Spleen (tissue), 11 donors: ENCODE data around the gene KDM8. TPM values are rescaled to one million over a fixed set of nuclear protein-coding genes. Genes with fewer than 3 reads are reported as not detected.

Experiments
- DNase-seq: peaks from one replicate; pipeline ENCODE4 v3.0.0-alpha.2; 2020
- H3K27ac ChIP-seq, 8 donors: fragments of 200-600 bp; sonication (generic) in 7 of 8; 1 replicate in 4 of 8; 2 replicates in 4 of 8; pipeline versions ENCODE4 v1.5.0 to v1.8.0; 2016 to 2021; ENCODE audit warnings: inconsistent platforms in 4 of 8, mild to moderate bottlenecking in 4 of 8, moderate library complexity in 1 of 8
- H3K27me3 ChIP-seq, 7 donors: fragments of 200-600 bp; sonication (generic) in 6 of 7; replicated peaks in 1 of 7; 1 replicate in 4 of 7; 2 replicates in 3 of 7; pipeline versions ENCODE4 v1.5.0 to v1.8.0; 2016 to 2021; ENCODE audit warnings: inconsistent platforms in 3 of 7, mild to moderate bottlenecking in 1 of 7
- H3K36me3 ChIP-seq, 6 donors: fragments of 200-600 bp; sonication (generic) in 5 of 6; 1 replicate in 4 of 6; 2 replicates in 2 of 6; pipeline versions ENCODE4 v1.5.0 to v1.8.0; 2016 to 2021; ENCODE audit warnings: inconsistent platforms in 2 of 6
- H3K4me1 ChIP-seq, 6 donors: fragments of 200-600 bp; sonication (generic) in 5 of 6; 1 replicate in 3 of 6; 2 replicates in 3 of 6; pipeline versions ENCODE4 v1.5.0 to v1.8.0; 2016 to 2021; ENCODE audit warnings: inconsistent platforms in 3 of 6
- H3K4me3 ChIP-seq, 8 donors: fragments of 200-600 bp; sonication (generic) in 7 of 8; 1 replicate in 4 of 8; 2 replicates in 4 of 8; pipeline versions ENCODE4 v1.5.0 to v1.8.0; 2016 to 2021; ENCODE audit warnings: inconsistent platforms in 4 of 8, mild to moderate bottlenecking in 4 of 8, moderate library complexity in 2 of 8
- H3K9me3 ChIP-seq, 8 donors: fragments of 200-600 bp; sonication (generic) in 7 of 8; 1 replicate in 4 of 8; 2 replicates in 4 of 8; pipeline versions ENCODE4 v1.5.0 to v1.8.0; 2016 to 2021; ENCODE audit warnings: inconsistent platforms in 4 of 8
- POLR2A ChIP-seq, 3 donors: fragments of 450-650 bp; IDR thresholded peaks; one replicate each; pipeline ENCODE4 v1.5.1; 2017; ENCODE audit warnings: antibody characterized with exemption in 3 of 3, mild to moderate bottlenecking in 1 of 3
- POLR2AphosphoS5 ChIP-seq, 3 donors: sonication (generic); formaldehyde crosslinking; IDR thresholded peaks; one replicate each; pipeline ENCODE4 v1.5.1; 2017; ENCODE audit warnings: antibody characterized with exemption in 3 of 3
- WGBS, 5 donors: extraction: QIAGEN DNeasy Blood & Tissue Kit in 3 of 5; methylation state at CpG; one replicate each; pipeline versions ENCODE4 v1.1.5 to v1.1.7; 2013 to 2018; 5-methylcytosine and 5-hydroxymethylcytosine counted together
- intact Hi-C: fragments of 100-400 bp; cut with DNase I; formaldehyde crosslinking; loops from one replicate; pipeline ENCODE4 v1.15.0; 2023; ENCODE audit warnings: low total_unique reads
- polyA plus RNA-seq, 3 donors: library from polyadenylated mRNA; stranded (reverse); fragments of 200-250 nt; gene quantifications; one replicate each; pipeline ENCODE4 v1.2.1, GENCODE V29; 2013
- total RNA-seq, 7 donors: library from RNA; depleted of rRNA in 3 of 7; stranded (reverse); fragments of >200 nt in 3 of 7; fragmentation: NEBNext Ultra II Directional in 4 of 7; extraction: Animal tissue kit (Norgen Biotek cat#: 25700) in 4 of 7; gene quantifications; one replicate each; pipeline versions ENCODE4 v1.1.0 to v1.2.1, GENCODE V29; 2016 to 2021
- TF ChIP-seq, protein P1 (sequence below), 11 experiments: fragments of 200-600 bp in 7 of 11; fragments of 450-650 bp in 4 of 11; sonication (generic) in 4 of 11; IDR thresholded peaks in 8 of 11; conservative IDR thresholded peaks in 3 of 11; 1 replicate in 7 of 11; 2 replicates in 4 of 11; pipeline versions ENCODE4 v1.4.0 to v1.8.0; 2016 to 2021; ENCODE audit warnings: antibody characterized with exemption in 11 of 11, inconsistent platforms in 4 of 11, mild to moderate bottlenecking in 1 of 11
- donor health status: healthy with polysubstance abuse.
- donor health status: DM: no; HTN: no; CAD: no; lungs with moderate emphysema.
- donor health status: DM: no; HTN: no; CAD: no.
- donor health status: Bipolar disorder and iron deficiency.
- donor health status: healthy.
- donor health status: DM: no; HTN: no; CAD: no.
- donor health status: DM: yes; HTN: yes; CAD: no.

KDM8 gene
- total and polyA plus RNA-seq, 10 donors, result 5.2 to 14.7 (median 9.6) TPM

DNA sequence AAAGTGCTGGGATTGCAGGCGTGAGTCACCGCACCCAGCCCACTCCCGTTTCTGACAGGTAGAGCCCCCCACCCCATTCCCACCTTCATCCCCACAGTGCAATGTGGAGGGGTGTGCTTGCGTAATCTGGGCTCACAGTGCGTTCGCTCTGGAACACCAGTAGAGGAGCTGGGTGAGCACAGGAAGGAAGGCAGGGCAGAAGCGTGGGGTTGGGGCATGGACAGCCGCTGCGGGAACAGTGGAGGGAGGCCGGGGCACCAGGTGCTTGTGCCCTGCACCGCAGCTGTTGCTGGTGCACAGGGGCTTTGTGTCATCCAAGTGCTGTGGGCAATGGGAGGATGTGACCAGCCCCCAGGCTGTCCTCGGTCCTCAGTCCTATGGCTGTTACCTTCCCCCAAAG lies 24.7 kb downstream of the KDM8 start:
- H3K4me1 ChIP-seq, result peaks cover 26 to 96% (median 66%) of the 10 kb centered on the region in 6 donors
- intact Hi-C loops, result no loop called here
- H3K4me3 ChIP-seq, result no peak overlapping the region
- TF ChIP-seq POLR2AphosphoS5 (IDR thresholded peaks at IDR 0.05) (peak in 1 of 3 donors; percentile 43), POLR2A (IDR thresholded peaks at IDR 0.05) (no peak)
- peak; percentile 72 for DNase-seq
- H3K36me3 ChIP-seq, result peaks cover 0 to 78% (median 16%) of the 10 kb centered on the region in 6 donors
- whole genome bisulfite sequencing, 5 donors, result 60 to 71% (median 64%) methylated on average over 8 to 12 of the region's 12 CpGs
- H3K9me3 ChIP-seq, result no peaks in the 10 kb centered on the region
- peak overlapping the region in 1 of 8 donors; percentile 14 for H3K27ac ChIP-seq
- no peaks in the 10 kb centered on the region for H3K27me3 ChIP-seq

DNA sequence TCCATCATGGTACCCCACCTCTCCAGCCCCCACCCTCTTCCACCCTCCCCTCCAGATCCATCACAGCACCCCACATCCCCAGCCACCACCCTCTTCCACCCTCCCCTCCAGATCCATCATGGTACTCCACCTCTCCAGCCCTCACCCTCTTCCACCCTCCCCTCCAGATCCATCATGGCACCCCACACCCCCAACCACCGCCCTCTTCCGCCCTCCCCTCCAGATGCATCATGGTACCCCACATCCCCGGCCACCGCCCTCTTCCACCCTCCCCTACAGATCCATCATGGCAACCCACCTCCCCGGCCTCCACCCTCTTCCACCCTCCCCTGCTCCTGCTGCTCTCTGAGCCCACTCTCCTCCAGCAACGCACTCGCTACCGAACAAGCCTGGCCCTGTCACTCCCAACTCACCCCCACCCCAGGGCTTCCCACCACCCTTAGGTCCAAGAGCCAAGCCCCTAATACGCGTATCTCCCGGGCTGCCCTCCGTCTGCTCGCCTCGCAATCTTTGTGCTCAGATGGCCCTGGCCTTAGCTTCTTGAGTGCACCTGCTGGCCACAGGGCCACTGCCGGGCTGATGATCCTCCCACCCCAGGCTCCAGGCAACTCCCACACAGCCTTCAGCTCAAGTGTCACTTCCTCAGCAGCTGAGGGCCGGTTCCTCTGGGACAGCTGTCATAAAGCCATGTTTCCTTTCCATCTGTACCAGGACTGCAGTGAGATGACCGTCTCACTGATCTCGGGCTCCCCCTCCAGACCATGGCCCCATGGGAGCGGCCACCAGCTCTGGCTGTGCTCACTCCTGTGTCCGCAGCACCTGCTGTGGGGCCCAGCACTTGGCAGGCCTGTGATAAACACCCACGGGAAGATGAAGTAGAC lies 25.5 kb downstream of the KDM8 start:
- no peak overlapping the region for H3K4me3 ChIP-seq
- H3K4me1 ChIP-seq, result peaks cover 28 to 97% (median 72%) of the 10 kb centered on the region in 6 donors
- DNase-seq, result peak; percentile 84
- WGBS, 5 donors, result 62 to 77% (median 64%) methylated on average over 20 to 21 of the region's 21 CpGs
- peaks cover 0 to 79% (median 19%) of the 10 kb centered on the region in 6 donors for H3K36me3 ChIP-seq
- intact Hi-C loops, result no loop called here
- H3K9me3 ChIP-seq, result no peaks in the 10 kb centered on the region
- TF ChIP-seq POLR2A (IDR thresholded peaks at IDR 0.05) (no peak), POLR2AphosphoS5 (IDR thresholded peaks at IDR 0.05) (peak; percentile 82 to 89 (median 86))
- TF ChIP-seq, protein P1, sequence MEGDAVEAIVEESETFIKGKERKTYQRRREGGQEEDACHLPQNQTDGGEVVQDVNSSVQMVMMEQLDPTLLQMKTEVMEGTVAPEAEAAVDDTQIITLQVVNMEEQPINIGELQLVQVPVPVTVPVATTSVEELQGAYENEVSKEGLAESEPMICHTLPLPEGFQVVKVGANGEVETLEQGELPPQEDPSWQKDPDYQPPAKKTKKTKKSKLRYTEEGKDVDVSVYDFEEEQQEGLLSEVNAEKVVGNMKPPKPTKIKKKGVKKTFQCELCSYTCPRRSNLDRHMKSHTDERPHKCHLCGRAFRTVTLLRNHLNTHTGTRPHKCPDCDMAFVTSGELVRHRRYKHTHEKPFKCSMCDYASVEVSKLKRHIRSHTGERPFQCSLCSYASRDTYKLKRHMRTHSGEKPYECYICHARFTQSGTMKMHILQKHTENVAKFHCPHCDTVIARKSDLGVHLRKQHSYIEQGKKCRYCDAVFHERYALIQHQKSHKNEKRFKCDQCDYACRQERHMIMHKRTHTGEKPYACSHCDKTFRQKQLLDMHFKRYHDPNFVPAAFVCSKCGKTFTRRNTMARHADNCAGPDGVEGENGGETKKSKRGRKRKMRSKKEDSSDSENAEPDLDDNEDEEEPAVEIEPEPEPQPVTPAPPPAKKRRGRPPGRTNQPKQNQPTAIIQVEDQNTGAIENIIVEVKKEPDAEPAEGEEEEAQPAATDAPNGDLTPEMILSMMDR (IDR thresholded peaks at IDR 0.05 in 8 of 11, conservative IDR thresholded peaks at IDR 0.05 in 3 of 11), result peak in 4 of 11 experiments; percentile 18 to 30 (median 24)
- peak overlapping the region in 4 of 8 donors; percentile 0 to 59 (median 28) for H3K27ac ChIP-seq
- H3K27me3 ChIP-seq, result no peaks in the 10 kb centered on the region

DNA sequence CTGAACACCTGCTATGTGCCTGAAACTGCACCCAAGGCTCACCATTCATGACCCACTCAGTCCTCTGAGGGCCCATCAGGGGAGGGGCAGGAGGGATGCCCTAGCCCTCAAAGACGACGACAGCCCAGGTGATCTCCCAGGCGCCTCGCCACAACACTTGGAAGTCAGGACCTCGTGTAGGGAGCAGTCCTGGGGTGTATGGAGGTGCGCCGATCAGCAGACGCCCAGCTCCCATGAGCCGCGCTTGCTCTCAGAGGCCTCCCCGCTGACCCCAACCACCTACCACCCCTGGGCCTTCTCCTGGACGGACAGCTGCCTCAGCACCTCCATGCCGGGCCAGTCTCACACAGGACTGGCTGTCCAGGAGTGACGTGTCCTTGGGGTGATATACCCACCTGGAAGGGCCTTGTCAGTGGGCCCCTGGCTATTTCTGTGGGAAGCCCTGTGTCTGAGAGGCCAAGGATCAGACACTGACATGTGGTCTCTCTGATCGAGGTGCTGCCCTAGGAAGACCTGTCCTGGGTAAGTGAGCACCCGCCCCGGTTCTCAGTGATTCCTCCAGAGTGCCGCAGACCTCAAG lies 26.7 kb downstream of the KDM8 start:
- peak overlapping the region in 3 of 8 donors; percentile 38 to 70 (median 59) for H3K27ac ChIP-seq
- H3K4me1 ChIP-seq, result peaks cover 39 to 98% (median 76%) of the 10 kb centered on the region in 6 donors
- H3K9me3 ChIP-seq, result no peaks in the 10 kb centered on the region
- peaks cover 0 to 71% (median 10%) of the 10 kb centered on the region in 6 donors for H3K36me3 ChIP-seq
- 85 to 95% (median 93%) methylated on average over 5 to 18 of the region's 18 CpGs for WGBS, 5 donors
- H3K27me3 ChIP-seq, result no peaks in the 10 kb centered on the region
- intact Hi-C loops, result loop anchor here (10.0 kb wide), 2 partner anchors 55 to 225 kb away; no protein-coding TSS in a partner anchor
- peak; percentile 74 for DNase-seq
- TF ChIP-seq, protein P1 (IDR thresholded peaks at IDR 0.05 in 8 of 11, conservative IDR thresholded peaks at IDR 0.05 in 3 of 11), result no peak
- no peak for TF ChIP-seq POLR2A (IDR thresholded peaks at IDR 0.05)
- no peak for TF ChIP-seq POLR2AphosphoS5 (IDR thresholded peaks at IDR 0.05)
- no peak overlapping the region for H3K4me3 ChIP-seq

DNA sequence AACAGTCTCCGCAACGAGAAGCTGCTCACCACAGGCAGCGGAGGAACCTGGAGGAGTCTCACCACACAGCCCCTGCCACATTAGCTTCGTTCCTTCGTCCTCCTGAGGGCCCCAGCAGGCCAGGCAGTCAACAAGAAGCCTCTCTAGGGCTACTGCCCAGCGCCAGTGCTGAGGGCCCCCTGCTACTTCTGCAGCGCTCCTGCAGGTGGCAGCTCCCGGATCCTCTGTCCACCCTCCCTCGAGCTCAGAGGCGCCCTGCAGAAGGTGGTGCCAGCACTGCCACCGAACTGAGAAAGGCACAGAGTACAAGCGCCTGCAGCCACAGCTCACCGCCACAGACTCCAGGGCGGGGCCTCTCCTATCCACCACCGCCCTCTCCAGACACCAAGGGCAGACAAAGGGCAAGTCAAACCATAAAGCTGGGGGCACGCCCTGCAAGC lies 27.3 kb downstream of the KDM8 start:
- intact Hi-C loops, result loop anchor here (10.0 kb wide), 2 partner anchors 56 to 224 kb away; no protein-coding TSS in a partner anchor
- Histone ChIP-seq H3K4me1 (peaks cover 45 to 98% (median 76%) of the 10 kb centered on the region in 6 donors), H3K27me3 (no peaks in the 10 kb centered on the region), H3K27ac (peak overlapping the region in 4 of 8 donors; percentile 38 to 88 (median 64)), H3K9me3 (no peaks in the 10 kb centered on the region), H3K36me3 (peaks cover 0 to 65% (median 10%) of the 10 kb centered on the region in 6 donors), H3K4me3 (no peak overlapping the region)
- DNase-seq, result peak; percentile 89
- 23 to 70% (median 63%) methylated on average over 6 to 16 of the region's 16 CpGs for WGBS, 5 donors
- peak; percentile 70 to 77 (median 72) for TF ChIP-seq POLR2AphosphoS5 (IDR thresholded peaks at IDR 0.05)
- peak in 1 of 3 donors; percentile 22 for TF ChIP-seq POLR2A (IDR thresholded peaks at IDR 0.05)
- TF ChIP-seq, protein P1 (IDR thresholded peaks at IDR 0.05 in 8 of 11, conservative IDR thresholded peaks at IDR 0.05 in 3 of 11), result peak in 6 of 11 experiments; percentile 11 to 48 (median 20)
